ENCODE results near the gene ASCC3.

The ASCC3 gene

GRCh38 chr6:100599088-100599770 lies 281.9 kb downstream of the ASCC3 start:
- no peak for TF ChIP-seq CTCF (conservative IDR thresholded peaks at IDR 0.05; ENCODE audit: low read depth, low read length)
- DNase-seq (ENCODE audit: low read depth), result no peak
- no peak overlapping the region for H3K4me3 ChIP-seq (ENCODE audit: low read length)

- DNase-seq (ENCODE audit: low read depth), result no peak
- no peak for TF ChIP-seq CTCF (conservative IDR thresholded peaks at IDR 0.05; ENCODE audit: low read depth, low read length)
- H3K4me3 ChIP-seq (ENCODE audit: low read length), result no peak overlapping the region
Measured at GRCh38 chr6:100595456-100595855, 285.7 kb downstream of the ASCC3 start.

- H3K4me3 ChIP-seq (ENCODE audit: low read length), result no peak overlapping the region
- no peak for DNase-seq (ENCODE audit: low read depth)
- no peak for TF ChIP-seq CTCF (conservative IDR thresholded peaks at IDR 0.05; ENCODE audit: low read depth, low read length)
Measured at GRCh38 chr6:100593522-100593921, 287.6 kb downstream of the ASCC3 start.

GRCh38 chr6:100592929-100593328 lies 288.2 kb downstream of the ASCC3 start:
- no peak for TF ChIP-seq CTCF (conservative IDR thresholded peaks at IDR 0.05; ENCODE audit: low read depth, low read length)
- DNase-seq (ENCODE audit: low read depth), result no peak
- H3K4me3 ChIP-seq (ENCODE audit: low read length), result no peak overlapping the region

- TF ChIP-seq CTCF (conservative IDR thresholded peaks at IDR 0.05; ENCODE audit: low read depth, low read length), result no peak
Measured at GRCh38 chr6:100577425-100577824, 303.7 kb downstream of the ASCC3 start.

GRCh38 chr6:100575921-100576320 lies 305.2 kb downstream of the ASCC3 start:
- no peak for TF ChIP-seq CTCF (conservative IDR thresholded peaks at IDR 0.05; ENCODE audit: low read depth, low read length)
- H3K4me3 ChIP-seq (ENCODE audit: low read length), result no peak overlapping the region
- DNase-seq (ENCODE audit: low read depth), result no peak

More at GRCh38 chr6:100577425-100577824, 303.7 kb downstream of the ASCC3 start:
- no peak for DNase-seq (ENCODE audit: low read depth)
- H3K4me3 ChIP-seq (ENCODE audit: low read length), result no peak overlapping the region

- no peak overlapping the region for H3K4me3 ChIP-seq (ENCODE audit: low read length)
- no peak for TF ChIP-seq CTCF (conservative IDR thresholded peaks at IDR 0.05; ENCODE audit: low read depth, low read length)
- no peak for DNase-seq (ENCODE audit: low read depth)
Measured at GRCh38 chr6:100574836-100575235, 306.3 kb downstream of the ASCC3 start.
